ENCODE data around the gene RAG2.

RAG2 gene

GRCh38 chr11:36598051-36598450, at the start of gene RAG2:
Gene RAG2, minus strand, starts transcription at chr11:36598236. Its CDS starts 4,068 bp downstream, at chr11:36594168.
- DNase-seq (ENCODE audit: low read depth), result no peak
- H3K4me3 ChIP-seq (ENCODE audit: low read depth, low read length), result no peak within 1 kb of the TSS
- TF ChIP-seq CTCF (conservative IDR thresholded peaks at IDR 0.05; ENCODE audit: low read depth, low read length), result no peak

GRCh38 chr11:36638556-36638955, 40.5 kb upstream of the RAG2 start:
- no peak overlapping the region for H3K4me3 ChIP-seq (ENCODE audit: low read depth, low read length)
- no peak for DNase-seq (ENCODE audit: low read depth)
- TF ChIP-seq CTCF (conservative IDR thresholded peaks at IDR 0.05; ENCODE audit: low read depth, low read length), result no peak

- no peak for TF ChIP-seq CTCF (conservative IDR thresholded peaks at IDR 0.05; ENCODE audit: low read depth, low read length)
- H3K4me3 ChIP-seq (ENCODE audit: low read depth, low read length), result no peak overlapping the region
- DNase-seq (ENCODE audit: low read depth), result no peak
These were observed 37.2 kb upstream of the RAG2 start for GRCh38 chr11:36635066-36635862.

- H3K4me3 ChIP-seq (ENCODE audit: low read depth, low read length), result no peak overlapping the region
- no peak for TF ChIP-seq CTCF (conservative IDR thresholded peaks at IDR 0.05; ENCODE audit: low read depth, low read length)
- no peak for DNase-seq (ENCODE audit: low read depth)
These were observed 33.7 kb upstream of the RAG2 start for GRCh38 chr11:36631774-36632173.

GRCh38 chr11:36628765-36629244, 30.8 kb upstream of the RAG2 start:
- no peak for DNase-seq (ENCODE audit: low read depth)

GRCh38 chr11:36628141-36628540, 30.1 kb upstream of the RAG2 start:
- no peak overlapping the region for H3K4me3 ChIP-seq (ENCODE audit: low read depth, low read length)
- DNase-seq (ENCODE audit: low read depth), result no peak
- TF ChIP-seq CTCF (conservative IDR thresholded peaks at IDR 0.05; ENCODE audit: low read depth, low read length), result no peak

More at GRCh38 chr11:36628765-36629244, 30.8 kb upstream of the RAG2 start:
- H3K4me3 ChIP-seq (ENCODE audit: low read depth, low read length), result no peak overlapping the region
- no peak for TF ChIP-seq CTCF (conservative IDR thresholded peaks at IDR 0.05; ENCODE audit: low read depth, low read length)

GRCh38 chr11:36627471-36627870, 29.4 kb upstream of the RAG2 start:
- no peak for DNase-seq (ENCODE audit: low read depth)
- no peak overlapping the region for H3K4me3 ChIP-seq (ENCODE audit: low read depth, low read length)
- no peak for TF ChIP-seq CTCF (conservative IDR thresholded peaks at IDR 0.05; ENCODE audit: low read depth, low read length)
